ENCODE data around the gene NUCKS1.
A peak's percentile ranks its signal among the peaks of the same experiment; 100 is the strongest.

The NUCKS1 gene

DNA sequence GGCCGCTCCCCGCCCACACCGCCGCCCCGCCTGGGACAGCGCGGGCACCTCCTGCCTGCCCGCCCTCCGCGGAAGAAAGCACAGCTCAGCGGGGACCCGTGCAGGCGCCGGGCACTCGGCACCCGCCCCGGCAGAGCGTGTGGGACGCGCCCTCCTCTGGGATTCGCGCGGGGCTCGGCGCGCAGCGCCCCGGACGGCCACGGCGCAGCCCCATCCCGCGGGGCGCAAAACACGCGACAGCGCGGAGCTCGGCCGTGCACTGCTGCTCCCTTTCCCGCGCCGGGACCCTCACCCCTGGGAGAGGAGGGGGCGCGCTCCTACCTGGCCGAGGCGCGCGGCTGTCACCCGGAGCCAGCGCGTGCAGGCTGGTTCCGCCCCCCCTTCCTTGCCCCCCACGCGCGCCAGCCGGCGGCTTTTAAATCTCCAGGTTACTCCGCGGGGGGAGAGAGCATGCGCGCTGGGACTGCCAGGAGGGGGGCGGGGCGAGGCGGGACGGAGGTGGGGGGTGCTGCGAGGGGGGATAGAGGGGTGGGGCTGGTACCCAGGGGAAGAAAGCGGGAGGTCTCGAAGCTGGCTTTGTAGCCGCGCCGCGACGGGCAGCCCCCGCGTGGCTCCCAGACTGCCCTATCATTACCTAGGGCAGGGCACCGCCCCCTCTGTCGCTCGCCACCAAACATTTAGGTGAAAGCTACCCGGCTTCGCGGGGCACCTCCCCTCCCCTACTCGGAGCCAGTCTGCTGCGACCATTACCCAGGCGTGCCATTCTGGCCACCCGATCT, 69.7 kb downstream of the NUCKS1 start, which contains the start of gene SLC45A3:
Gene SLC45A3 (minus strand): TSS at position 437 of the 779 bp plus-strand sequence. CDS start 15,853 bp downstream, outside the sequence.
- peak; percentile 95 for DNase-seq
- peak within 1 kb of the TSS; percentile 74 for H3K4me3 ChIP-seq (ENCODE audit: low read depth, low read length)
- H3K27me3 ChIP-seq (ENCODE audit: insufficient read depth, low read depth, severe bottlenecking), result no peaks in the 10 kb centered on the region
- H3K36me3 ChIP-seq, result no peaks in the 10 kb centered on the region
- H3K9me3 ChIP-seq (ENCODE audit: severe bottlenecking), result no peaks in the 10 kb centered on the region
- TF ChIP-seq, protein P1, sequence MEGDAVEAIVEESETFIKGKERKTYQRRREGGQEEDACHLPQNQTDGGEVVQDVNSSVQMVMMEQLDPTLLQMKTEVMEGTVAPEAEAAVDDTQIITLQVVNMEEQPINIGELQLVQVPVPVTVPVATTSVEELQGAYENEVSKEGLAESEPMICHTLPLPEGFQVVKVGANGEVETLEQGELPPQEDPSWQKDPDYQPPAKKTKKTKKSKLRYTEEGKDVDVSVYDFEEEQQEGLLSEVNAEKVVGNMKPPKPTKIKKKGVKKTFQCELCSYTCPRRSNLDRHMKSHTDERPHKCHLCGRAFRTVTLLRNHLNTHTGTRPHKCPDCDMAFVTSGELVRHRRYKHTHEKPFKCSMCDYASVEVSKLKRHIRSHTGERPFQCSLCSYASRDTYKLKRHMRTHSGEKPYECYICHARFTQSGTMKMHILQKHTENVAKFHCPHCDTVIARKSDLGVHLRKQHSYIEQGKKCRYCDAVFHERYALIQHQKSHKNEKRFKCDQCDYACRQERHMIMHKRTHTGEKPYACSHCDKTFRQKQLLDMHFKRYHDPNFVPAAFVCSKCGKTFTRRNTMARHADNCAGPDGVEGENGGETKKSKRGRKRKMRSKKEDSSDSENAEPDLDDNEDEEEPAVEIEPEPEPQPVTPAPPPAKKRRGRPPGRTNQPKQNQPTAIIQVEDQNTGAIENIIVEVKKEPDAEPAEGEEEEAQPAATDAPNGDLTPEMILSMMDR (IDR thresholded peaks at IDR 0.05; ENCODE audit: low read depth, low read length), result no peak
- peak within 1 kb of the TSS; percentile 61 for H3K27ac ChIP-seq

DNA sequence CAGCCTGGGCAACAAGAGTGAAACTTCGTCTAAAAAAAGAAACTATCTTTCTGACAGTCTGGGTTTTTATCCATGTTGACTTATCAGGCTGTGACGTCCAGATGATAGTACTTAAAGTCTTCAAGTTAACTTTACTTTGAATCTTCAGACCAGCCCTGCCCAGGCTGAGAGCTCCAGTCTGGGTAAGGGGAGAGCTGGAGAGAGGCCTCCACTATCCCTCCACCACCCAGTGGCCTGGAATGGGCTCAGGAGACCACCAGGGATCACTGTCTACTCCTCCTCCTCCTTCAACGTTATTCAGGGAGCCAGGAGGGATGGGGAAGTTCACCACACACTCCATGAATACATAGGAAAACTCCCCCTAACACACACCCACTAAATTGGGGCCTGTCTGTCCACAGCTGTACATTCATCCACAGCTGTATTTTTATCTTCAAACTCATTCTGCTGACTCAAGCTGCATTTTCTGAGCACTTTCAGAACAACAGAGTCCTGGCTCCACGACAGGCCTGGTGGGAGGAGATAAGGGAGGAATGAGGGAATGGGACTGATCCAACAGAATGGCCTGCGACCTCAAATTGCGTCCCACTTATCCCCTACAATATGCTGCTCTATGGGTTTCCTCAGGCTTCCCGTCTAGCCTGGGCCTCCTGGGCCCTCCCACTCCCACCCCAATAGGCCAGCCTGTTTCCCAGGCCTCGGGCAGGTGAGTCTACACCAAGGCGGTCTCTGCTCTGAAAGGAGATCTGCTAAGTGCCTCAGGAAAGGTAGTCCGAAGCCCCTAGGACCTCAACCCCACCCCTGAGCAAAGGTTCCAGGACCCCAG, 71.5 kb downstream of the NUCKS1 start:
- Histone ChIP-seq H3K27me3 (ENCODE audit: insufficient read depth, low read depth, severe bottlenecking) (no peaks in the 10 kb centered on the region), H3K36me3 (peaks cover 5% of the 10 kb centered on the region; the same call in 1 of the 2 replicates), H3K27ac (peak overlapping the region; percentile 1; the same call in 1 of the 2 replicates), H3K9me3 (ENCODE audit: severe bottlenecking) (no peaks in the 10 kb centered on the region), H3K4me3 (ENCODE audit: low read depth, low read length) (peak overlapping the region; percentile 74)
- peak; percentile 64 for DNase-seq
- TF ChIP-seq, protein P1 (IDR thresholded peaks at IDR 0.05; ENCODE audit: low read depth, low read length), result no peak

DNA sequence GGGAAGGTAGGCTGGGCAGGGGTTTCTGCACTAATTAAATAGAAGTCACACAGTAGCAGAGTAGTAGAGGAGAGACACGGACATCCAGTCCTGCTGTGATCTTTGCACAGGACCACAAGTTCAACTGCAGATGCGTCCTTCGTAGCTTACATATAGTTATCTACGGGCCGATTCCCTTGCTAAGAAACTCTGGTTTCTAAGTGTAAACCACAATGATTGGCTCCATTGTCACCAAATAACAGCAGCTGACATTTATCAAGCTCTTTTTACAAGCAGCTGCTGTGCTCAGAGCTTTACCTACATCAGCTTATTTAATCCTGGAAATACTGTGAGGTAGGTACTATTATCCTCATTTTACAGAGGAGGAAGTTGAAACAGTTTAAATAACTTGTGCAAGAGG, 72.8 kb downstream of the NUCKS1 start:
- no peak overlapping the region for H3K4me3 ChIP-seq (ENCODE audit: low read depth, low read length)
- no peaks in the 10 kb centered on the region for H3K27me3 ChIP-seq (ENCODE audit: insufficient read depth, low read depth, severe bottlenecking)
- TF ChIP-seq, protein P1 (IDR thresholded peaks at IDR 0.05; ENCODE audit: low read depth, low read length), result no peak
- no peaks in the 10 kb centered on the region for H3K9me3 ChIP-seq (ENCODE audit: severe bottlenecking)
- DNase-seq, result no peak
- H3K27ac ChIP-seq, result peak overlapping the region; percentile 11
- H3K36me3 ChIP-seq, result peaks cover 5% of the 10 kb centered on the region; the same call in 1 of the 2 replicates

DNA sequence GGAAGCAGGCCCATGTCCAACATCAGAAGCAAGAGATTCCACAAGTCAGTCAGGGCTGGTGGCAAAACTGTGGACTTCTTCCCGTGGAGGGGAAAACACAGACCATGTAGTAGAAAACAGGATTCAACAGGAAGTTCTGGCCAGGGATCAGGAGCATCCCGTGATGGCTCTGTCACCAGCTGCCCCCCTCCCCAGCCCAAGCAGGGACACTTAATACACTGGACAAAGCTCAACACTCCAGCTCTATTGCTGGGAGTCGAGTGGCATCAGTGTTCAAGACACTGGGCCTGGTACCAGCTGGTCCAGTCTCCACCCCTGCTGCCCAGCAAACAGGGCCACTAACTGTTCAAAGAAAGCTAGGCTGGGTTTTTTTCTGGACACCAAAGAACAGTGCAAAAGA, 73.4 kb downstream of the NUCKS1 start:
- TF ChIP-seq, protein P1 (IDR thresholded peaks at IDR 0.05; ENCODE audit: low read depth, low read length), result no peak
- H3K9me3 ChIP-seq (ENCODE audit: severe bottlenecking), result no peaks in the 10 kb centered on the region
- peak overlapping the region; percentile 11 for H3K27ac ChIP-seq
- H3K4me3 ChIP-seq (ENCODE audit: low read depth, low read length), result no peak overlapping the region
- H3K27me3 ChIP-seq (ENCODE audit: insufficient read depth, low read depth, severe bottlenecking), result no peaks in the 10 kb centered on the region
- H3K36me3 ChIP-seq, result peaks cover 5% of the 10 kb centered on the region; the same call in 1 of the 2 replicates
- peak; percentile 60 for DNase-seq

DNA sequence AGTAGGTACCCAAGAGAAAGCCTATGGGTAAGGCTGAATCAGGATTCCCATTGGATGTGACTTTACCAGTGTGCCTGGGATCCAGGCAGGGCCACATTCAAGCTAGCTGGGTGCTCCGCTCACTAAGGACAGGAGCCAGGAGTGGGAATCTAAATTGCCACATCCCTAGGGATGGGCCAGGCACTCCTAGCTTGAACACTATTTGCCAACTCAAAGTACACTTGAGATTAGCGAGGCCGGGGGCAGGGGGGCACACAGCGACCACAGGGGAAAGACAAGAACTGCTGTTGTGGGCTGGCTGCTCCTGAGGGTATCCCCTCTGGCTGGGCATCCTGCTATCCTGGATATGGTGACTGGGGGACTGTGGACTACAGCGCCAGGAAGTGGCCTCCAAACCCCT, 74.0 kb downstream of the NUCKS1 start:
- no peak for DNase-seq
- no peaks in the 10 kb centered on the region for H3K27me3 ChIP-seq (ENCODE audit: insufficient read depth, low read depth, severe bottlenecking)
- TF ChIP-seq, protein P1 (IDR thresholded peaks at IDR 0.05; ENCODE audit: low read depth, low read length), result no peak
- no peak overlapping the region for H3K4me3 ChIP-seq (ENCODE audit: low read depth, low read length)
- H3K27ac ChIP-seq, result no peak overlapping the region; the same call in 1 of the 2 replicates
- H3K36me3 ChIP-seq, result peaks cover 5% of the 10 kb centered on the region; the same call in 1 of the 2 replicates
- no peaks in the 10 kb centered on the region for H3K9me3 ChIP-seq (ENCODE audit: severe bottlenecking)

All from WERI-Rb-1 (cell line).